ENCODE data around the gene IPO9. TPM values are rescaled to one million over a fixed set of nuclear protein-coding genes. Genes with fewer than 3 reads are reported as not detected.

IPO9 gene
- total and polyA plus RNA-seq, 2 of the 4 experiments (the other 2 are of a cell fraction): 14.0 to 23.4 TPM

- Histone ChIP-seq H3K9me1 (ENCODE audit: insufficient read depth, low read length) (peaks cover 11% of the 10 kb centered on the region; the same call in 1 of the 2 replicates), H3K36me3 (ENCODE audit: control insufficient read depth, insufficient read depth, low read length) (peaks cover 31% of the 10 kb centered on the region), H2AK5ac (ENCODE audit: low read depth, low read length) (no peak overlapping the region), H3K14ac (replicated peaks; ENCODE audit: low read depth, low read length) (no peak overlapping the region), H2AK9ac (replicated peaks; ENCODE audit: low read depth, low read length, poor library complexity) (no peak overlapping the region), H3K18ac (ENCODE audit: low read depth, low read length) (no peak overlapping the region), H4K20me1 (ENCODE audit: insufficient read depth, low read length) (peaks cover 11% of the 10 kb centered on the region; the same call in 1 of the 2 replicates), H3K79me1 (ENCODE audit: low read depth in 1 of 2, low read length in 2 of 2) (peaks cover 4 to 69% of the 10 kb centered on the region in 2 experiments; a peak in 3 of 4 replicates), H3K4ac (ENCODE audit: low read depth, low read length) (no peak overlapping the region), H3K23ac (ENCODE audit: low read depth, low read length) (no peak overlapping the region), H4K8ac (ENCODE audit: low read depth in 2 of 2, low read length in 2 of 2) (no peak overlapping the region), H4K91ac (ENCODE audit: insufficient read depth, low read depth, low read length) (no peak overlapping the region), H2BK20ac (ENCODE audit: low read depth, low read length) (no peak overlapping the region), H3K56ac (ENCODE audit: extremely low read depth, insufficient read depth, low read length) (no peak overlapping the region), H4K5ac (ENCODE audit: low read depth, low read length) (no peak overlapping the region), H3K4me3 (ENCODE audit: insufficient read depth, low read depth, low read length) (no peak overlapping the region), H2BK5ac (ENCODE audit: low read depth, low read length, poor library complexity, severe bottlenecking) (no peak overlapping the region), H3K4me1 (ENCODE audit: control insufficient read depth, insufficient read depth, low read length) (peaks cover 3% of the 10 kb centered on the region), H3K9ac (ENCODE audit: low read depth, low read length) (no peak overlapping the region), H2AFZ (replicated peaks; ENCODE audit: low read length, poor library complexity) (no peak overlapping the region), H3K27me3 (ENCODE audit: control insufficient read depth, insufficient read depth, low read length) (no peaks in the 10 kb centered on the region), H2BK120ac (ENCODE audit: low read depth, low read length) (no peak overlapping the region), H2BK15ac (ENCODE audit: low read depth, low read length) (no peak overlapping the region), H3K9me3 (ENCODE audit: control insufficient read depth, insufficient read depth, low read length) (no peaks in the 10 kb centered on the region), H3K27ac (ENCODE audit: insufficient read depth, low read length) (no peak overlapping the region), H3K4me2 (ENCODE audit: low read depth, low read length) (no peak overlapping the region)
- in situ Hi-C loops (cut with MboI; ENCODE audit: low sequenced_read_pairs) (no loop called here), dilution Hi-C loops (cut with HindIII; ENCODE audit: low sequenced_read_pairs, unreplicated experiment) (no loop called here), intact Hi-C loops (cut with micrococcal nuclease) (no loop called here)
- no peak for ATAC-seq (ENCODE audit: low read depth)
- ChIA-PET POLR2A (ENCODE audit: unreplicated experiment) (interaction anchor here (0.6 kb wide), 1 partner anchor 1740 kb away, joined by 11 read pairs; no protein-coding TSS in a partner anchor), CTCF (interaction anchor here (0.6 kb wide), 1 partner anchor 71 kb away, joined by 6 read pairs; no protein-coding TSS in a partner anchor)
- no TSS peak for BruUV-seq (replicated peaks)
- DNase-seq: no peak
- WGBS, 2 experiments (ENCODE audit: extremely low coverage in 2 of 2, insufficient read length in 1 of 2): no CpG with 5 or more reads among the region's 3 CpGs
- no peak for TF ChIP-seq SMC3 (IDR thresholded peaks at IDR 0.05; ENCODE audit: low read depth, low read length)
- no peak for TF ChIP-seq RFX5 (IDR thresholded peaks at IDR 0.05; ENCODE audit: low read depth, low read length)
- TF ChIP-seq RCOR1 (IDR thresholded peaks at IDR 0.05; ENCODE audit: insufficient replicate concordance, low read length): no peak
- no peak for TF ChIP-seq BHLHE40 (IDR thresholded peaks at IDR 0.05; ENCODE audit: low read depth, low read length)
- no peak for TF ChIP-seq MAZ (IDR thresholded peaks at IDR 0.05; ENCODE audit: borderline replicate concordance, low read depth, low read length)
- no peak for TF ChIP-seq RAD21 (IDR thresholded peaks at IDR 0.05; ENCODE audit: low read length)
- TF ChIP-seq POLR2A (IDR thresholded peaks at IDR 0.05; ENCODE audit: low read depth, low read length): no peak
- no peak for TF ChIP-seq MXI1 (IDR thresholded peaks at IDR 0.05; ENCODE audit: borderline replicate concordance, low read depth, low read length)
Observed at GRCh38 chr1:201825245-201825644, 3.7 kb upstream of the IPO9 start.
